Renal pelvis (tissue), 3 donors: ENCODE measurements around the gene KANK2. TPM values are rescaled to one million over a fixed set of nuclear protein-coding genes. Genes with fewer than 3 reads are reported as not detected.

ENCODE experiments used
- polyA plus RNA-seq, 3 donors: library from polyadenylated mRNA; unstranded; fragments of 120-200 nt; gene quantifications; one replicate each; pipeline ENCODE4 v1.2.1, GENCODE V29; 2013; ENCODE audit not compliant: insufficient read length in 3 of 3

KANK2 gene
- polyA plus RNA-seq, 3 donors, result 117 to 125 (median 124) TPM

Other genes with a start within 250 kb of the KANK2 start
- 100 to 1,000 TPM; 164 to 189 (median 168) TPM for gene SMARCA4, start 236.5 kb downstream of the KANK2 start, polyA plus RNA-seq
- gene LDLR, start 108.1 kb downstream of the KANK2 start, polyA plus RNA-seq, result 10 to 100 TPM; 23.1 to 37.2 (median 31.6) TPM
- 10 to 100 TPM; 15.4 to 20.5 (median 19.9) TPM for gene SPC24, start 41.8 kb downstream of the KANK2 start, polyA plus RNA-seq
- gene ANGPTL8, start 42.1 kb upstream of the KANK2 start, polyA plus RNA-seq, result under 1 TPM; 0.19 to 0.96 (median 0.74) TPM
- gene DOCK6, start 65.0 kb upstream of the KANK2 start, polyA plus RNA-seq, result 10 to 100 TPM; 49.6 to 69.8 (median 67.7) TPM
- gene TSPAN16, start 98.6 kb upstream of the KANK2 start, polyA plus RNA-seq, result not detected
- gene RAB3D, start 142.1 kb upstream of the KANK2 start, polyA plus RNA-seq, result 10 to 100 TPM; 16.8 to 18.1 (median 17.3) TPM
- 100 to 1,000 TPM; 144 to 158 (median 156) TPM for gene TMEM205, start 148.7 kb upstream of the KANK2 start, polyA plus RNA-seq
- 10 to 100 TPM; 25.6 to 38.3 (median 33.2) TPM for gene CCDC159, start 149.0 kb upstream of the KANK2 start, polyA plus RNA-seq
- 10 to 100 TPM; 13.6 to 16.0 (median 15.9) TPM for gene PLPPR2, start 157.9 kb upstream of the KANK2 start, polyA plus RNA-seq
- gene SWSAP1, start 177.1 kb upstream of the KANK2 start, polyA plus RNA-seq, result 1 to 10 TPM; 3.8 to 4.1 (median 3.8) TPM
- 10 to 100 TPM; 23.7 to 39.3 (median 36.7) TPM for gene EPOR, start 186.8 kb upstream of the KANK2 start, polyA plus RNA-seq
- 100 to 1,000 TPM in 2 of 3 donors, 10 to 100 TPM in 1; 67.6 to 137 (median 119) TPM for gene RGL3, start 221.8 kb upstream of the KANK2 start, polyA plus RNA-seq
- gene ODAD3, start 237.6 kb upstream of the KANK2 start, polyA plus RNA-seq, result 1 to 10 TPM; 2.0 to 2.3 (median 2.1) TPM
- 100 to 1,000 TPM; 325 to 395 (median 363) TPM for gene PRKCSH, start 238.1 kb upstream of the KANK2 start, polyA plus RNA-seq